Islet precursor cell (in vitro differentiated cells): Measurements from ENCODE around the gene FAXDC2.
A peak's percentile ranks its signal among the peaks of the same experiment; 100 is the strongest.

Source experiments
- DNase-seq: peaks from one replicate; pipeline ENCODE4 v3.0.0-alpha.2; 2018

Gene FAXDC2

GRCh38 chr5:154793599-154794524 lies 56.5 kb downstream of the FAXDC2 start:
- peak; percentile 68 for DNase-seq

GRCh38 chr5:154791535-154791934 lies 58.9 kb downstream of the FAXDC2 start:
- DNase-seq: no peak

- DNase-seq: no peak
These were observed 62.2 kb downstream of the FAXDC2 start for GRCh38 chr5:154788212-154788611.

GRCh38 chr5:154786414-154786813 lies 64.0 kb downstream of the FAXDC2 start:
- DNase-seq: no peak

GRCh38 chr5:154784856-154785255 lies 65.5 kb downstream of the FAXDC2 start:
- DNase-seq: no peak

- no peak for DNase-seq
These were observed 66.5 kb downstream of the FAXDC2 start for GRCh38 chr5:154783774-154784460.

GRCh38 chr5:154782812-154783592 lies 67.4 kb downstream of the FAXDC2 start:
- DNase-seq: no peak

- DNase-seq: no peak
These were observed 68.1 kb downstream of the FAXDC2 start for GRCh38 chr5:154782326-154782725.

GRCh38 chr5:154780128-154780527 lies 70.3 kb downstream of the FAXDC2 start:
- DNase-seq: no peak

- no peak for DNase-seq
These were observed 71.3 kb downstream of the FAXDC2 start for GRCh38 chr5:154779105-154779504.

GRCh38 chr5:154778534-154778933 lies 71.9 kb downstream of the FAXDC2 start:
- no peak for DNase-seq

GRCh38 chr5:154776167-154776566 lies 74.2 kb downstream of the FAXDC2 start:
- no peak for DNase-seq

GRCh38 chr5:154773326-154773725 lies 77.1 kb downstream of the FAXDC2 start:
- no peak for DNase-seq

GRCh38 chr5:154771383-154771901 lies 79.0 kb downstream of the FAXDC2 start:
- DNase-seq: peak; percentile 85

- no peak for DNase-seq
These were observed 80.3 kb downstream of the FAXDC2 start for GRCh38 chr5:154770111-154770510.
